NCI-H2227 (cell line): Measurements from ENCODE around the gene FBXL16.

Experiments
- DNase-seq: peaks from one replicate; lab custom pipeline; 2025; ENCODE audit not compliant: unreplicated experiment; lab: John Stamatoyannopoulos, UW

Gene FBXL16

DNA sequence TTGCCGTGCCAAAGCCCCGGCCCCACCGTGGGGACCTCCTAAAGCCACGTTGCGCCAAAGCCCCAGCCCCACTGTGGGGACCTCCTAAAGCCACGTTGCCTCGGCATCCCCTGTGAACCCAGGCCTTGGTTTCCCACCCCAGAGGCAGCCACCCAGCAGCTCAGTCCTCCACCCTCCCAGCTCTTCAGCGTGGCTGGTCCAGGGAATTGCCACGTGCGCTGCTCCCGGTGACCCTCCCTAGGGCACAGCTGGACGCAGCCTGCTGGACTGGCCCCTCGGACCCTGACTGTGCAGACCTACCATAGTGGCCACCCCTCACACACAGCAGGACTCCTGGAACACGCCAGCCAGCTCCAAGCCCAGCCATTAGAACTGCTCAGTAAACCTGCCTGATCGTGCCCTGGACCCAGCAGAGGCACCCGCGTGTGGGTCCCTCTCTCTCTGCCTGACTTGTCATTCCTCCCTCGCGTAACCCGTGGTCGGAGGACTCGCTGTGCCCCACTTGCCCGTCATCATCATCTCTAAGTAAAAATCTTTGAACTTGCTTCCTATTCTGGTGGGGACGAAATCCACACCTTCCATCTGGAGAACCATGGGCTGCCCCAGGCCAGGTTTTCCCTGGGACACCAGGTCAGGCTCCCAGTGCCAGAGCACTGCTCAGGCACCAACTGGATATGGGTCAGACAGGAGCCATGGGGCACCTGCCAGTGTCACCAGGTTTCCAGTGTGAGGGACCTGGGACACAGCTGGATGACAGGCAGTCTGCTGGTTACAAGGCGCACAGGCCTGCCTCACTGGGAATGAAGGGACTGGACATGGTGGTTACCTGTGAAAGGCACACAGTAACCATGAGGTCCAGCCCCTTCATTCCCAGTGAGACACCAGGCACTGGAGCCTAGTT lies 29.6 kb upstream of the FBXL16 start:
- no peak for DNase-seq

DNA sequence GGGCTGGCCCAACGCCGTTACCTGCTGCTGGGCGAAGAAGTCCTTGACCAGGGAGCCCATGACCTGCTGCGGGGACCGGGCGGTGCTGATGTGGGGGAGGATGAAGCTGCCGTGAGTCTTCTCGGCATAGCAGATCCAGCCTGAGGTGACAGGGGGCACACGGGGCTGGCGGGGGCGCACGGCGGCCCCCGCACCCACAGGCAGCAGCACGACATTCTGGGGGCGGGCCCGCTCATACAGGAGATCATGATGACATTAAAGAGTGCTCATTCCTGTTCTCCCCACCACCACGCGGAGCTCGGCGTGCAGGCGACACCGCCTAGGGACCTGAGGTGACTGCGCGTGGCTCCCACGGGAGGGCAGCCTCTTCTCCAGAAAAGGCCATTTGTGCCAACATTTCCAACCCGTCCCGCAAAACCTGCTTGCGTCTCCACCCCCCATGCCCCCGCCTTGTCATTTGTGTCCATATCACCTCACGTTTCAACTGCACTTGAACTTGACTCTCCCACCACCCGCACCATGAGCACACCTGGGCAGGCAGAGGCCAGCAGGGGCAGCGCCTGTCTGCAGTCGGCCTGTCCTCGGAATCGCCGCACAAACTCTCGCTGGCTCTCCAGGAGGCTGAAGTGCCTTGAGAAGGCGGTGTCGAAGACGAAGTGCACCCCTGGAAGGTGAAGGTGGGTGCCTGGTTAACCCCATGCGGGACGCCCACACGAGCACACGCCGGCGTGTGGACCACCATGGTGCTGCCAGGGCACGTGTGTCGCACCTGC lies 28.8 kb upstream of the FBXL16 start:
- no peak for DNase-seq

DNA sequence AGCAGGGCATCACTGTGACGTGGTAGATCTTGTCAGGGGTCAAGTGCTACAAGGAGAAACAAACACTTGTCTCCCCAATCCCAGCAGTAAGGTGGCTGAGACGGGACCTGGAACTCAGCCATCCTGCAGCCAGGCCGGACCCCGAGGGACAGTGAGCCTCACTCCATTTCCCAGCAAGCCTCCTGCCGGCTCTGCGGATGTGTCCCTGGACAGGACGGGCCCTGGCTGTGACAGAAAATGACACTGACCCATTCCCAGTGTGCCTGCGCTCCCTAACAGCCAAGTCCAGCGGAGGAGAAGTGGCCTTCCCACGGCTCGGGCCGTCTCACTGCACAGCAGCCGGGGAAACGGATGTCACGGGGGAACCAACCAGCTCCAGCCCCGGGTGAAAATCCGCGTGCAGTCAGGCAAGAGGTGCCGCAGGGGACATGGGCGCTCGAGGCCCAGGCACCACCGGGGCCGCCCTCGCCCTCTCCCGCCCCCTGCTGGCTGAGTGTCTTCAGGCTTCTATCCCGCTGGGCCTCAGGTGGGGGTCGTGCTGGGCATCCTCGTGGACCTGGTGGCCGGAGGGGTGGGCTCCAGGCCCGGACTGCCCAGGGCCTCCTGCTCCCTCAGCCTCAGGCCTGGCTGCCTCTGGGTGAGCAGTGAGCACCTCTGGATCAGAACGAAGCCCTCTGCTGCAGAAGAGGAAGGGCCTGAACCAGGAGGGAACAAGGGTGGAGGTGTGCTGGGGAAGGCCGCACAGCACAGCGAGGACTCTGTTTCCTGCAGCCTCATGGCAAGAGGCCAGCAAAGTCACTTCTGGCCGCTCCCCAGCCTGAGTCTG lies 28.0 kb upstream of the FBXL16 start:
- no peak for DNase-seq

DNA sequence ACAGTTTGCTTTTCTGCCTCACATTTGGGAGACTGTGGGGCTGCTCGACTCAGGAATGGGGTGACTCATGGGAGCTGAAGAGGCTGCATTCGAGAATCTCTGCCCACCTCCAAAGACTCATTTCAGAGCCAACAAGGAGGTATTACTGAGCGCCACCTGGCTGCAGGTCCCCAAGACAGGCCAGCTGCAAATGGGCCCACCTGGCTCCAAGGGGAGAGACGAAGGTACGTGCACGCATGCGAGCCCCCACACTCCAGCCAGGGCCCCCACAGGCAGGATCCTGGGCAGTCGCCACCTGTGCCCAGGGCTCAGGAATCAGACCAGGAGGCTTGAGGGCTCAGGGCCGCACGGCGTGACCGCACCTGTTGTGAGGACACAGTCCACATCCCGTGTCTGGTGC lies 27.3 kb upstream of the FBXL16 start:
- no peak for DNase-seq

DNA sequence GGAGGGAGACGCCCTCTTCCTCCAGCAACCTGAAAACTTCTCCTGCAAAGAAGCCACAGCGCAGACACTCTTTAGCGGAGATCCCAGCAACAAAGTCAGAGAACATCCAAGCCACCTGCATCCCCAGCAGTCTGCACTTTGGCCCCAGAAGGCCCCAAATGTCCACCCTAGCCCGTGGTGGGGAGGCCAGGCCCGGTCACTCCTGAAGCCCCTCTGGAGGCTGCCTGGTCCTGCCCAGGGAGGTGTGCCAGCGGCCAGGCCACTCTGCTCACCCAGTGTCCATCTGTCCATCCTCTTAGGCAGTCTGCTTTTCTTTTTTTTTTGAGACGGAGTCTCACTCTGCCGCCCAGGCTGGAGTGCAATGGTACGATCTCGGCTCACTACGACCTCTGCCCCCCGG lies 26.7 kb upstream of the FBXL16 start:
- no peak for DNase-seq

DNA sequence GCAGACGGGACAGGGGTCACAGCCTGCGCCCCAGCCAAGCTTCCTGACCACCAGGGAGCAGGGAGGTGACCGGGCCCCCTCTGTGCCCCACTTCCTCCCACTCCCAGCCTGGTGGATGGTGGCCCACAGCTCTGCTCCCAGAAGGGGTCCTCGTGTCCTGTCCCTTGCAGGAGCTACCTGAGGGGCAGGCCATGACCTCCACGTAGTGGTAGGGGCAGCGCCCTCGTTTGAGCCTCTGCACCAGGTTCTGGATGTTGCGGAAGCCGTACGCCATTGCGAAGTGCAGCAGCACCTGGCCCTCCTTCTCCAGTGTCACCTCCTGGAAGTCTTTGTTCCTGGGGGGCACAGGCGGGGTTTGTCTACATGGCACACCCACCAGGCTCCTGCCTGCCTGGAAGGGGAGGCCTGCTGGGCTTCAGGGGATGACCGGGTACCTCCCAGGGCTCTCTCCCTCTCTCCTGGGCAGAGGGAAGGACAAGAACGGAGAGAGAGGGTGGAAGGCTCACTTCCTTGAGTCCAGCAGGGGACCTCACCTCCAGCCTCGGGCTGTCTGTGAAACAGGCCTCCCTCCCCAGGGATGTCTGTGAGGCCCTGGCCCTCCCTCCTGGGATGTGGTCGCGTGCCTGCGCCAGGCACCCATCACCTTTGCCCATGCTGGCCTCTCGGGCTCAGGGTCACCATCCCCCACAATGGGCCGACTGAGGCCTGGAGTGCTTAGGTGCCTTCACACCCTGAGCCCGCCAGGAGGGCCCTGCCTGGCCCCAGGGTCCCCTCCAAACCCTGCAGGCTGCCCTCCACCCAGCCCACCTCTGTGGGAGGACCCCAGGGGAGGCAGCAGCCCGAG lies 25.3 kb upstream of the FBXL16 start:
- DNase-seq = no peak

DNA sequence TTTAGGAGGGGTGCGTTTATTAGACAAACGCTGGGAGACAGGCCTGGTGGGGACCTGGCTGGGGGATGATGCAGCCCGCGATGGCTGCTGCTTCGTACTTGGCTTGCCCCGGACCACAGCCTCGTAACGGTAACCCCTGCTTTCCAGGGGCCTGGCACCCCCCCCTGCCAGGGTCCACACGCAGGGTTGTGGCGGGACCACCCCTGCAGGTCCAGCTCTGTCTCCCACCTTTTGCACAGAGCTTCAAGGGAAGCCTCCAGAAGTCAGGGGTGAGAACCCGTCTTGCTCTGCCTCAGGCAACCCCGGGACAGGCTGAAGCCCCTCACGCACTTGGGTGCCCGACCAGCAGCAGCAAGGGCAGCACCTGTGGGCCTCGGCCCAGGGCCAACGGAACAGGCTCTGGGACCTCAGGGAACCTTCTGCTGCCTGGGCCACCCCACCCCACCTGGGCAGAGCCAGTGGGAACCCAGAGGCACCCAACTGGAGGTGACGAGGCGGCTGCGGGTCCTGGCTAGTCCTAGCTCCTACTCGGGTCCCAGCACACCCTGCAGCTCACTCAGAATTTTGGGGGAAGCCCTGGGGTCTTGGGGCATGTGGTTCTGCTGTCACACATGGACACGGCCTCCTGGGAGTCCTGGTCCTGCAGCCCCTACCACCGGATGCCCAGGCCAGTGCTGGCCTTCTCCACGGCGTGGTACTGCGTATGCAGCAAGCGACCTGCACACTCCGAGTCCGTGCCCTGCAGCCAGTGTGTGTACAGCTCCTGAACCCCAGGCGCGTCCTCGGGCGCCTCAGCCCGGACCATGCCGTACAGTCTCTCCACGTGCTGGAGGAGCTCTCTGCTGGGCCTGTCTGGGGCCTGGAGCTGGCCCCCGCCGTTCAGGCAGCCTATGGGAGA lies 24.4 kb upstream of the FBXL16 start:
- DNase-seq = no peak

DNA sequence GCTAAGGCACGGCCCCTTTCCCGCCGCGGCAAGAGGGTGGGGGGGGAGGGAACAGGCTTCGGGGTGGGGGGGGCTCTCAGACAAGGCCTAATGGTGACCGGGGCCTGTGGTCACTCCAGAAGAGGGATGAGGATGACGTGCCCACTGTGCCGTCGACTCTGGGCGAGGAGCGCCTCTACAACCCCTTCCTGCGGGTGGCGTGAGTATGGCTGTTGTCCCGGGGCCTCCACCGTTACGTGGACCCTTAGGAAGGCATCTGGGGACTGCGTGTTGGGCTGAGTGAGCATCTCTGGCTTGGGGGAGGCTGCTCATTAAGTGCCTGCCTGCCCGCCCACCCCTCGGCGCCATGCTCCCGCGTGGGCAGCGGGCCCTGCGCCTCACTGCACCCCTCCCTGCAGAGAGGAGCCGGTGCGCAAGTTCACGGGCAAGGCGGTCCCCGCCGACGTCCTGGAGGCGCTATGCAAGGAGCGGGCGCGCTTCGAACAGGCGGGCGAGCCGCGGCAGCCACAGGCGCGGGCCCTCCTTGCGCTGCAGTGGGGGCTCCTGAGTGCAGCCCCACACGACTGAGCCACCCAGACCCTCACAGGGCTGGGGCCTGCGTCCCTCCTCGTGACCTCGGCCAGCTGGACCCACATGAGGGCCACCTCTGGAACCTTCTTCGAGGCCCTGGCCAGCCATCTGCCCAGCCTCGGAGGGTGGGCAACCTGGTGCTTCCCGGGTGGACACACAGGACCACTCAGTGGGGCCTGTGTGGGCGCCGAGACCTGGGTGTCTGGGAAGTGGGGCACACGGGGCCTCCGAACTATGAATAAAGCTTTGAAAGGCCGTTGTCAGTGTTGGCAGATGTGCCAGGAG lies 23.5 kb upstream of the FBXL16 start:
- DNase-seq = no peak

DNA sequence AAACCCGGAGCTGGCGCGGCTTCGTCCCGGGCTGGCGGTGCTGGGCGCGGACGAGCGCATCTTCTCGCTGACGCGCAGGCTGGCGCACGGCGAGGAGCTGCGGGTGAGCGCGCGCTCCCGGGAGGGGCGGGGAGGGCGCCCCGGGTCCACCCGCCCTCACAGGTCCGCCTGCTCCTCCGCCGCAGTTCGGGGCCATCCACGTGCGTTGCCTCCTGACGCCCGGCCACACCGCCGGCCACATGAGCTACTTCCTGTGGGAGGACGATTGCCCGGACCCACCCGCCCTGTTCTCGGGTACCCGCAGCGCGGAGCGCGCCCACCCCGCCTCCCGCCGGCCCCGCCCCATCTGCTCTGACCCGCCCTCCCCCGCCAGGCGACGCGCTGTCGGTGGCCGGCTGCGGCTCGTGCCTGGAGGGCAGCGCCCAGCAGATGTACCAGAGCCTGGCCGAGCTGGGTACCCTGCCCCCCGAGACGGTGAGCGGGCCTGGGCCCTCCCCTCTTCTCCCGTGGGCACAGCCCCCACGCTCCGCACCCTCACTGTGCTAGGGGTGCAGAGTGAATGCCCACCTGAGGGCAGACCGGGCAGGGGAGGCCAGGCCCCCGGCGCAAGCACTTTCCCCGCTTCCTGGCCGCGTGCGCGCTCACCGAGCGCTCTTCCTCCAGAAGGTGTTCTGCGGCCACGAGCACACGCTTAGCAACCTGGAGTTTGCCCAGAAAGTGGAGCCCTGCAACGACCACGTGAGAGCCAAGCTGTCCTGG lies 22.7 kb upstream of the FBXL16 start:
- peak; percentile 89 for DNase-seq

DNA sequence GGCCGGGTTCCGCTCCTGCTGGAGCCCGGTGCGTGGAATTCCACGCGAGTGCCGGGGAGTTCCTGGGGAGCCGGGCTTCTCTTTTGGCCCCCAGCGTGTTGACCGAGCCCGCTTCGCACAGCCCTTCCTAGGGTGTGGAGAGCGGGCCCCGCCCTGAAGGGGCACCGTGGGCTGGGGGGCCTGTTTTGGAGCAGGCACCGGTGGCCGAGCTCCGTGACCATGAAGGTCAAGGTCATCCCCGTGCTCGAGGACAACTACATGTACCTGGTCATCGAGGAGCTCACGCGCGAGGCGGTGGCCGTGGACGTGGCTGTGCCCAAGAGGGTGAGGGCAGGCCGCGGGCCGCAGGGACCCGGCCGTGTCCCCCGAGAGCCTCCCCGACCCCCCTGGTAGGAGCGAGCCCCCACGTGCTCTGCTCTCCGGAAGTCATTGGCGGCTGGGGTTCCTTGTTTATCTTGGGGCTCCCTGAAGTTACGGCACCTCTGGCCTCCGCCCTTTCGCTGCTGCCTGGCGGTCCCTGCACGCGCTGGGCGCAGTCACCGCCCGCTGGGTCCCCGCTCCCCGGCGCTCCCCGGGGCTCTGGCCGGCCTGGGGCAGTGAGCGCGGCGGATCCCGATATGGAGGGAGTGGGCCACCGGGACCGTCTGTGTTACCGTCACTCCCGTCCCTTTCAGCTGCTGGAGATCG lies 21.8 kb upstream of the FBXL16 start:
- DNase-seq = peak; percentile 62

DNA sequence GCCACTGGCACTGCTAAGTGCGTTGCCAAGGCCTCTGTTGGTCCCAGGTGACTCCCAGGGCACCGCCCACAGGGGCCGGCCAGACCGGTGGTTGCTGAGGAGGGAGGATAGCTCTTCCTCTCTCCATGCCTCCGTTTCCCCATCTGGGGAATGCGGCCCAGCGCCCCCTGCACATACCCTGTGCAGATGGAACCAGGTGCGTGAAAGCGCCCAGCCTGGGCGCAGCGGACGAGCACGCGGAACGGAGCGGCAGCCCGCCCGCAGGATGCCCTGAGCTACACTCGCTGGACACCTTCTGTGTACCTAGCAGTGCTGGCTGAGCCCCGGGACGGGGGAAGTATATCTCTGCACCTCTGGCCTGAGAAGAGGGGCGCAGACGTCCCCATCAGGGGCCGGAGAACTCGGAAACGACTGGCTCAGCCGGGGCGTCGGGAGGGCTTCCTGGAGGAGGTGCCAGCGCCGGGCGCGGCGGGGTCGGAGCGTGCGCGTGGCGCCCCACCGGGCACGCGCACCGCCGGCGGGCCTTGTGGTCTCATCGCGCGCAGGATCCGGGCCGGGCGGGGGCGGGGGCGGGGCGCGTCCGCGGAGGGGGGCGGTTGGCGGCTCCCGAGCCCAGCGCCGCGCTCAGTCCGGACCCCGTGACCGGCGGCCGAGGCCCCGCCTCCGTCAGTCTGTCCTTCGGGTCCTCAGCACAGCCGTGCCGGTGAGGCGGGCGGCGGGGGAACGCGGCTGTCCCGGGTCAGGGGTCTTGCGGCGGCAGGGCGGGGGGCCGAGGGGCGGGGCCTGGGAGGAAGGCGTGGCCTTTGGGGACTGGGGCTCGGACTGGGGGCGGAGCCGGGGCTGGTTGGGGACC lies 21.1 kb upstream of the FBXL16 start, which contains the start of the genes CCDC78 and HAGHL:
TSS of gene CCDC78 (minus strand) at position 6 of the 853 bp plus-strand sequence. CDS start 76 bp downstream, outside the sequence.
TSS of gene HAGHL (plus strand) at position 669 of the 853 bp plus-strand sequence. CDS start 404 bp downstream, outside the sequence.
- peak; percentile 88 for DNase-seq

DNA sequence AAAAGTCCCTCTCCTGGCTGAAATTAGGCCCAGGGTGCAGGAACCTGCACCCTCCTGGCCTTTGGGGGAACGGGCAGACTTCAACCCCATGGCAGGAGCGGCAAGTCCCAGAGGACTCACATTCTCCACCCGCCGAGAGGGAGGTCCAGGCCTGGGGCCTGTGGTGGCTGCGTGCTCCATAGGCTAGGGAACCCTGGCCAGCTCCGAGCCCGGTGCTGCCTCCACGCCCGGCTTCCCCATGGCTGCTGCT lies 20.5 kb upstream of the FBXL16 start:
- no peak for DNase-seq

DNA sequence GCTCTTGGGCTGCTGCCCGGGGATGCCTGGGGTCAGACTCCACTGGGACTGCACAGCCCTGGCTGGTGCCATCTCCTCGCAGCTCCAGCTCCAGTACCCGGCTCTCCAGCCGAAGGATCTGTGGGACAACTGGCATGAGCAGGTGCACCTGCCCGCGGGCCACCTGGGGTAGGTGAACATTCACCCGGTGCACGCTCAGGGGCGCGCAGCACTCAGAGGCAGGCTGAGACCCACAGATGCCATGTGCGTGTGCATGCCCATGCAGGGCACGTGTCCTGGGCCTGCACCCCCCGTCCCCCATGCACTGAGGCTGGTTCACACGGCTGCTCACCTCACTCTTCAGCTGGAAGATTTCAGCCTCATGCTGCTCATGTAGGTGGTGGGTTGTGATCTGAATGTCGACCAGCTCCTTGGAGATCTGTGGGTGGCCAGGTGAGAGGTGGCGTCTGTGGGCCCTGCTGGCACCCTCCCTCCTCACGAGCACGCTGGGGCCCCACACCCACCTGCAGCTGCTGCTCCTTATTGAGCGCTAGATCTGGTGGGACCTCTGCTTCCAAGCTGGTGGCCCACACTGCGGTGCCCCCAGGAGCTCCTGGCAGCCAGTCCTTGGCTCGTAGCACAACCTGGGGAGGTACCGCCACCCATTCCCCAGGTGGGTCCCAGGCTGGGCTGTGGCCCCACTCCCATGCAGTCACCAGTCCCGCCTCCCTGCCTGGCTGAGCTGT lies 20.0 kb upstream of the FBXL16 start:
- no peak for DNase-seq

DNA sequence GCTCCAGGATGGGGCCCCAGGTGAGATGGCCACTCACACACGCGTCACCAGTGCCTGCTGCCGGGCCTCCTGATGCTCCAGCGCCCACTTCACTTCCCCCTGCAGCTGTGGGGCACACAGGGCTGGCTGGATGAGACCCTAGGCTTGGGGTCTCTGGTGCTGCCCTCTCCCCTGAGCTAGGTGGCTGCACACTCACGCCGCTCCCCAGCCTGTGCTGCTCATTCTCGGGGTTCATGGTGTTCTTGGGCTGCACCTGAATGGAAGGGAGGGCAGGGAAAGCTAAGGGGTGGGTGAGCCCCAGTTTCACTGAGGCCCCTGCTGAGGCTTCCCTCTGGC lies 19.4 kb upstream of the FBXL16 start:
- DNase-seq = no peak

DNA sequence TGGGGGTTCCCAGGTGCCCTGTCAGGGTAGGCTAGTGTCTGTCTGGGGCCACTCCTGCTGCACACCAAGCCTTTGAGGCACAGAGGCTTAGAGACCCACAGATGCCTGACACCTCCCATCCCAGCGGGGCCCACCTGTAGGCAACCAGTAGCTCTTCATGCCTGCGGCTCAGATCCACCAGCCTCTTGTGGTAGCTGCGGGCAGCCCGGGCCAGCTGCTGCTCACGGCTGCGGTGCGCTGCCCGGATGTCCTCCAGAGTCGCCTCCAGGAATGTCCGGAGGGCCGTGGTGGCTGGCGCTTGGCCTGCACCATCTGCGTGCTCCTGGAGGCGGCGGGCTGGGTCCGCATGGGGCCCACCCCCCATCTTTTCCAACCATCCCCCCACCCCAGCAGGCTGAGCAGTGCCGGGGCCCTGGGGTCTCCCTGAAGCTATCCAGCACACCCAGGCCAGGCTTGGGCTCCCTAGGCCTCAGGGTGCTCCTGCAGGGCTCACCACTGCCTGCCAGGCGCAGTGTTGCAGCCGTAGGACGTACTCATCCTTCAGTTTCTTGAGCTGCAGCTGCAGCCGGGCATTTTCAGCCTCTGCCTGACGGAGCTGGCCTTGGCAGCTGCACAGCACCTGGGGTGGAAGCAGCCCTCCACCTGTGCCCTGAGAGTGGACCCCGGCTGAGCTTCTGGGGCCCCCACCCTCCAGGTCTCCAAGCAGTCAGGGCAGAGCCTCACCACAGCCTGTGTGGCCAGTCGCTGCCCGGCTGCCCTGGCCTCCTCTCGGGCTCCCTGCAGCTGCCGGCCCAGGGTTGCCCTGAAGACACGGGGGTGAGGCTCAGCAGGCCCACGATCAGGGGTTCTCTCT lies 18.8 kb upstream of the FBXL16 start:
- DNase-seq = peak; percentile 53
